GM12864 (cell line): Measurements from ENCODE around the gene HSPD1.

Source experiments
- DNase-seq: peaks from one replicate; pipeline ENCODE4 v3.0.0-alpha.2; 2011; ENCODE audit warnings: low read depth
- H3K4me3 ChIP-seq: 2 replicates; pipeline ENCODE4 v1.5.1; 2011; ENCODE audit warnings: mild to moderate bottlenecking, low read depth, low read length, control low read depth
- TF ChIP-seq, protein P1 (sequence below): IDR thresholded peaks from 2 replicates; pipeline ENCODE4 v1.5.1; 2011; ENCODE audit warnings: low read depth, mild to moderate bottlenecking, moderate library complexity, low read length, control low read depth, inconsistent platforms; ENCODE audit errors: missing control alignments

Gene HSPD1

DNA sequence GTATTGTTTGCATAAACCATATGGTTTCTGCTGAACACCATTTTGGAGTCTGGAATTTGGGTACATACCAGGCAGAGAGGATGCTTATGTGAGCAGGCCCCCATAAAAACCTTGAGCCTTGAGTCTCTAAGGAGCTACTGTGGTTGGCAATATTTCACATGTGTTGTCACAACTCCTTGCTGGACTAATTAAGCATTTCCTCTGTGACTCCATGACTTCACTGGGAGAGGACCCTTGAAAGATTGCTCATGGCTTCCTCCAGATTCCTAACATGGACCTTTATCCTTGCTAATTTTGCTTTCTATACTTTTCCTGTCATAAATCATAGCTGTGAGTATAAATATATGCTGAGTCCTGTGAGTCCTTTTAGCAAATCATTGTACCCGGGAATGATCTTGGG is 53.9 kb downstream of the HSPD1 start:
- H3K4me3 ChIP-seq, result no peak overlapping the region
- TF ChIP-seq, protein P1, sequence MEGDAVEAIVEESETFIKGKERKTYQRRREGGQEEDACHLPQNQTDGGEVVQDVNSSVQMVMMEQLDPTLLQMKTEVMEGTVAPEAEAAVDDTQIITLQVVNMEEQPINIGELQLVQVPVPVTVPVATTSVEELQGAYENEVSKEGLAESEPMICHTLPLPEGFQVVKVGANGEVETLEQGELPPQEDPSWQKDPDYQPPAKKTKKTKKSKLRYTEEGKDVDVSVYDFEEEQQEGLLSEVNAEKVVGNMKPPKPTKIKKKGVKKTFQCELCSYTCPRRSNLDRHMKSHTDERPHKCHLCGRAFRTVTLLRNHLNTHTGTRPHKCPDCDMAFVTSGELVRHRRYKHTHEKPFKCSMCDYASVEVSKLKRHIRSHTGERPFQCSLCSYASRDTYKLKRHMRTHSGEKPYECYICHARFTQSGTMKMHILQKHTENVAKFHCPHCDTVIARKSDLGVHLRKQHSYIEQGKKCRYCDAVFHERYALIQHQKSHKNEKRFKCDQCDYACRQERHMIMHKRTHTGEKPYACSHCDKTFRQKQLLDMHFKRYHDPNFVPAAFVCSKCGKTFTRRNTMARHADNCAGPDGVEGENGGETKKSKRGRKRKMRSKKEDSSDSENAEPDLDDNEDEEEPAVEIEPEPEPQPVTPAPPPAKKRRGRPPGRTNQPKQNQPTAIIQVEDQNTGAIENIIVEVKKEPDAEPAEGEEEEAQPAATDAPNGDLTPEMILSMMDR, result no peak
- no peak for DNase-seq

DNA sequence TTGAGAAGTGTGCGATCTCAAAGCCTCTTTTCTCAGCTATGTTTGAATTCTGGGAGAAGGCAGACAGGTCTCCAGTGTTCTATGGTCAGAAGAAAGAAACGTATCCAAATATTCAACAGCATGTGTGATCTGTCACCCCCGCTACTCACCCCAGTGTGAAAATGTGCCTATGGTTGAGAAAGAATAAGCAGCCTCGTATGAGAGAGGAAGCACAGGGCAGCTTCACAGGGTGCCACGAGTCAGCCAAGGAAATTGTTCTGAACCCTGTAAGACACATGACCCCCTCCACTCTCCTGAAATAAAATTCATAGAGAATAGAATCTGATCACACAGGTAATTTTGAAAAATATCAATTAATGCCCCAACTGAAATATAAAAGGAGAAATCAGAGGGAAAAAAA is 56.8 kb downstream of the HSPD1 start:
- no peak overlapping the region for H3K4me3 ChIP-seq
- TF ChIP-seq, protein P1, result no peak
- DNase-seq, result no peak

DNA sequence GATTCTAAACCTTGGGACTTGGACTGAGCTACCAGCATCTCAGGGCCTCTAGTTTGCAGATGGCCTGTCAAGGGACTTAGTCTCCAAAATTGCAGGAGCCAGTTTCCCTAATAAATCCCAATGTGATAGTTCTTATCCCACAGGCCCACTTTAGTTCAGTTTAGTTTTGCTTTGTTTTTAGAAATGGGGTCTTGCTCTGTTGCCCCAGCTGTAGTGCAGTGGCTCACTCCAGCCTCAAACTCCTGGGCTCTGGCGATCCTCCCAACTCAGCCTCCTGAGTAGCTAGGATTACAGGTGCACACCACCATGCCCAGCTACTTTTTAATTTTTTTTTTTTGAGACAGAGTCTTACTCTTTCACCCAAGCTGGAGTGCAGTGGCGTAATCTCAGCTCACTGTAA is 62.3 kb downstream of the HSPD1 start:
- DNase-seq, result no peak
- H3K4me3 ChIP-seq, result no peak overlapping the region
- TF ChIP-seq, protein P1, result no peak
